Stimulated activated CD8-positive, alpha-beta memory T cell treated with anti-CD3 and anti-CD28 coated beads, Interleukin-15, amount 100 ng/mL, for 24 hours (primary cell): ENCODE data around the gene HUS1B.

Source experiments
- DNase-seq: peaks from one replicate; pipeline ENCODE4 v3.0.0-alpha.2; 2020; ENCODE audit warnings: low read depth

Gene HUS1B

DNA sequence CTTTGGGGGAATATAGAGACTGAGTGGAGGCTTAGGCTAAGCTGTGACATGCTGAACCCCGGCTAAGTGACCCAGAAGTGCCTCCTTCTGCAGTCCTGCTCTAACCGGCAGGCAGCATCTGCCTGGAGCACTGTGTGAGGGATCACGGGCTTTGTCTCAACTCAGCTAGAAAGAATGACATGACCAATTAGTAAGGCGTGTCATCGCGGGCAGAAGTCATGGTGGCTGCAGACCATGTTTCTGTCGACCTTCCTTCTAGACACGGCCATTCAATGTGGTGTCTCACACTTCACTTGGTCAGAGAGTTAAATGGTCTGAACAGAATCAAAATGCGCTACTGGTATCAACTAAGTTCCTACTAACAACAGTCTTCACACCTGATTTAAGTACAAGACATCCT is 35.0 kb downstream of the HUS1B start:
- DNase-seq: no peak

DNA sequence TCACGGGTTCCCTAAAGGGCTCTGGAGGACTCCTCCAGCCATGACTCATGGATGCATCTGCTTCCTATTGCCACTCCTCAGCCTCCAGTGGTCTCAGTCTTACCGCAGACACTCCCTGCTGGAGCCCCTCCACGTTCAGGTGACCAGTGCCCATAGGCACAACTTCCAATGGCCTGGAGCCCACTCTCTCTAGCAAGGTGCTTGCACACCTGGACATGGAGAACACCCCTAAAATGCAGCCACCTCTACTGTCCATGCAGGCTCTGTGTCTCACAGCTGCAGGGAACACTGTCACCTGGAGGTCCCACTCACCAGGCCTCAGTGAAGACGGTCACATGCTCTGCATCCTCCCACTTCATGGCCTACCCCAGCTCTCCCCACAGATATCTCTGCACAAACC is 36.0 kb downstream of the HUS1B start:
- DNase-seq: no peak

DNA sequence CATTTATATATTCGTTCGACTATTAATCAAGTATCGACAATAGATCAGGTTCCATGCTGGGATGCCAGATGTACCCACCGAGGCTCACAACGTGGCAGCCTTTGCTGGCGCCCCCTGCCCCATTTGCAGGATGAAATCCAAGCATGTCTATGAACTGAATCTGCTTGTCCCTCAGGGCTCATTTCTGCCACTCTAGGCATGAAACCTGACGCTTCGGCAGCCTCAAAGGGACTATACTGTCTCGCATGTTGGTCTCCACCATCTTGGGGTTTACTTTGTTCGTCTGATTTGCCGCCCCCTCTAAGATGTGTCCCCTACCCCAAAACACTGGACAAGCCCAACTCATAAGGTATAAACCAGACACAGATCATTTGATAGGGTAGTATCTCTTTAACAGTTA is 36.7 kb downstream of the HUS1B start:
- DNase-seq: no peak

DNA sequence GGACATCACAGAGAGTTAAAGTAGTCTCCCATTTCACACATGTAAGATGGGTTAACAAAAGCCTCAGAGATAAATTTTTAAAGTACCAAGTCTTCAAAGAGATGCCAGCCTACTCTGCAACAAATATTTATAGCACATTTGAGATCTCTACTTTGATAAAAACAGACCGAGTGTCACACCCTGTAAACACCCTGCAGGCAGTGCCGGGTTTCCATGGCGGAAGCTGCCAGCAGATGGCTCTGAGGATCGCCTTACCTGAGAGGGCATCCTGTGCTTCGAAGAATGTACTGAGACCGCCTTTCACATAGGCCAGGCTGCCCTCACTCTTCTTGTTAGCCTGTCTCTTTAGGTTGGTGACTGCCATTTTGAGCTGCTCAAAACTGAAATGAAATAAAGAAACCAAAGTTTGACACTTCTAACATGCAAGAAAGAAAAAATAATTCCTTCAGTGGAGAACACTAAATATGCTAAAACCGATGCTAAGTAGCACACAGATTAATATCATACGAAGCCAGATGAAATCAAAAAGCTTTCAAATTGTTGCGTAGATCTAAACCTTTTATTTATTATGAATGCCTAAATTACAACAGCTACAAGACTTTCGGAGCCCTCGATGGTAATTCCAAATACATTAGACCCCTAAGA is 39.3 kb downstream of the HUS1B start:
- no peak for DNase-seq

DNA sequence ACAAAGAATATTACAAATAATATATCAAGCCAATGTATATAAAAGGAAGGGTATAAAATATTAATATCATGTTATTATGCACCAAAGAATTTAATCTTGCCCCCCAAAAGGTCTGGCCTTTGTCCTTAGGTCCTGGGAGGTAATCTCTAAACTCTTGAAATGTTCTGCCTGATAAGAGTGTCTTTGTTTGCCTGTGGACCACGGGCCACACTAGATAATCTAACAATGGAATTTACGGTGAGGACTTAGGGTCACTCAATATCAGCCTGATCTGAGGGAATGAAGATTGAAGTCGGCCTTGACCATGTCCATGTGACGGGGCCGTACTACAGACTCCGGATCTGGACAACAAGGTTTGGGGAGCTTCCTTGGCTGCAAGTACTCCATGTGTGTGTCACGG is 42.9 kb downstream of the HUS1B start:
- DNase-seq: no peak

DNA sequence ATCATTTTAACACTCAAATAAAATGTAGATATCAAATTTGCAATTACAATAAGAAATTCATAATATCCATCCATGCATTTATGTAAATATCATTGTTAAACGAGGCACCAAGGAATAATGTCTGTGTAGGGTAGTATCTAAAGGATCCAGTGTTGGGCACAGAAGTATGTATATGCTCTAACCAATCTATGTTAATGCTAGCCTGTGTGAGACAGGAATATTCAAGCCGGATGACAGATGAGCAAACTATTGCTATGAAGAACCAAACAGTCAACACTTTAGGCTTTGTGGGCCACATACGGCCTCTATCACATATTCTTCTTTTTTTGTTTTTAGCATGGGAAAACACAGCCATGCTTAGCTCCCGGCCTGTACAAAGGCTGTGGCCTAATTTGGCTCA is 45.0 kb downstream of the HUS1B start:
- no peak for DNase-seq

DNA sequence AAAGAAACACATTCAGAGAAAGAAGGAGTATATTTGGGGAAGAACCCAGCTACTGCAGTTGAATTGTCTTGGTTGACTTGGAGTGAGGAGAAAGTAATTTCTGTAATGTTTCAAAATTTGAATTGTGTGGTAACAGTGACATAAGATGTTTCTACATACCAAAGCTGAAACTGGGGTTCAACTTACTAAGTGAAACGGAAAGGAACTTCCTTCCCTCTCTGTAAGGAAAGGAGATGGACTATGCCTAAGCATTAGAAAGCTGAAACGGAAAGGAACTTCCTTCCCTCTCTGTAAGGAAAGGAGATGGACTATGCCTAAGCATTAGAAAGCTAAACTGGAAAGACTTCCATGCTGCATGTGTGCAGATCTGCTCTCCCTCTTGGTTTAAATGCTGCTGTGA is 46.0 kb downstream of the HUS1B start:
- DNase-seq: no peak

DNA sequence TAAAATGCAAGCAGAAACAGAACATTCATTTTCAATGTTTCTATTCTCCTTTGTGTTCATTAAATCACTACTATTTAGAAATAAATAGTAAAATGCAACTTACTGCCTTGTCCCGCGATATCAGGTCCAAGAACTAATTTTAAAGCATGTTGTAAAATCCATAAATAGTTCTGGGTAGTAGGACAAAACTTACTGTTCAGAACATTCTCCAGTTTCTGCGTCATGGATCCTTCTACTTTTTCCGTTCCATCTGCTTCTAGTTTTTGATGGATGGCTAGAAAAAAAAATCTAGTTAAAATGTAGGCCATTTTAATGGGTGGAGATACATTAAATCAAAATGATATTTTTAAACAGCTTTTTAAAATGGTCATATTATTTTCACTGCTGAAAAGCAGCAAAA is 47.0 kb downstream of the HUS1B start:
- DNase-seq: no peak

DNA sequence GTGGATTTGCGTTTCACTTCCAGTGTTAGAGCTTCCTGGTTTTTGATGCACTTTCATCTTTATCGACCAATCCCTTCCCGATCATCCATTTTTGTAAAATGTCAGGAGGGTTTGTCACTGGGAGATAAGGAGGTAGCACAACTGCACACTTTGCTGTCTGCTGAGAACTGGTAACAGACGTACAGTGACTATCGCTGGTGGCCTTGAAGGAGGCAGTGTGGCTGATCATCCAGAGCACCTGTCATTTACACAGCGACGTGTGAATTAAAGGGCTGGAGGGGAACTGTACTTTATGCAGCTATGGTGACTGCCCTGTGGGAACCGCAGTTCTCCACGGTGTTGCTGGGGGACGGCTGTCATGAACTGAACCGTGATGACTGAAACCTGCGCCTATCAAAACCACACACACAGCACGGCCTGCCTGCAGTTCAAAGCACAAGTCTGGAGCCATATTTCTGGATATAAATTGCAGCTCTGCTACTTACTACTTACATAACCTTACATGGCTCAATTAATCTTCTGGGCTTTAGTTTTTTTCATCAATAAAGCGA is 50.0 kb downstream of the HUS1B start:
- no peak for DNase-seq
